ENCODE data around the gene TMPRSS4. TPM values are rescaled to one million over a fixed set of nuclear protein-coding genes. Genes with fewer than 3 reads are reported as not detected.

TMPRSS4 gene
- total and polyA plus RNA-seq, 9 of the 15 experiments (the other 6 are each of a cell fraction or from before 2014, with no cell fraction given): 4.0 to 10.0 (median 5.6) TPM

DNA sequence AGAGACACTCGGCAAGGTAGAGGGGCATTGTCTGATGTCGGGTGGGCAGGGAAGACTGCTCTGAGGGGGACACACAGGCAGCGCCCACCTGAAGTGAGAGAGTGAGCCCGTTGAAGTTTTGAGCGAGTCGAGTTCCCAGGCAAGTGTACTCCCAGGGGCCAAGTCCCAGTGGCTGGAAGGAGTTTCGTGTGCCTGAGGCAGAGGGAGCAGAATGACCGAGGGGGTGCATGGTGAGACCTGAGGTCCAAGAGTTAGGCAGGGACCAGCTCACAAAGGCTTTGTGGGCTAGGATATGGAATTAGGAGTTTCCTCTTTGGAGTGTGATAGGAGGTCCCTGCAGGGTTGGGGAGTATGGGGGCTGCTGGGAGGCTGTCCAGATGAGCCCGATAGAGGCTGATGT is 93.4 kb downstream of the TMPRSS4 start:
- ATAC-seq (no peak), FAIRE-seq (no peak), DNase-seq (ENCODE audit: extremely low read depth in 1 of 4, low spot score in 3 of 4) (no peak)
- WGBS (ENCODE audit: insufficient coverage, low coverage, missing lambda C conversion rate): 1% methylated on average over 9 of the region's 9 CpGs
- H3K27me3 ChIP-seq (ENCODE audit: control insufficient read depth in 2 of 2, insufficient read depth in 2 of 2, low read length in 2 of 2): peaks cover 26 to 83% of the 10 kb centered on the region in 2 experiments; a peak in 4 of 5 replicates
- BruUV-seq (replicated peaks): no TSS peak
- H3K9me1 ChIP-seq (ENCODE audit: control insufficient read depth, insufficient read depth, low read length): no peaks in the 10 kb centered on the region
- TF ChIP-seq NR3C1 (CRISPR knock-in tag; IDR thresholded peaks at IDR 0.05): no peak
- no peak for TF ChIP-seq NCOA2 (IDR thresholded peaks at IDR 0.05; ENCODE audit: partially characterized antibody in 2 of 2)
- TF ChIP-seq E2F3 (CRISPR knock-in tag; IDR thresholded peaks at IDR 0.05): no peak
- TF ChIP-seq, protein P1, sequence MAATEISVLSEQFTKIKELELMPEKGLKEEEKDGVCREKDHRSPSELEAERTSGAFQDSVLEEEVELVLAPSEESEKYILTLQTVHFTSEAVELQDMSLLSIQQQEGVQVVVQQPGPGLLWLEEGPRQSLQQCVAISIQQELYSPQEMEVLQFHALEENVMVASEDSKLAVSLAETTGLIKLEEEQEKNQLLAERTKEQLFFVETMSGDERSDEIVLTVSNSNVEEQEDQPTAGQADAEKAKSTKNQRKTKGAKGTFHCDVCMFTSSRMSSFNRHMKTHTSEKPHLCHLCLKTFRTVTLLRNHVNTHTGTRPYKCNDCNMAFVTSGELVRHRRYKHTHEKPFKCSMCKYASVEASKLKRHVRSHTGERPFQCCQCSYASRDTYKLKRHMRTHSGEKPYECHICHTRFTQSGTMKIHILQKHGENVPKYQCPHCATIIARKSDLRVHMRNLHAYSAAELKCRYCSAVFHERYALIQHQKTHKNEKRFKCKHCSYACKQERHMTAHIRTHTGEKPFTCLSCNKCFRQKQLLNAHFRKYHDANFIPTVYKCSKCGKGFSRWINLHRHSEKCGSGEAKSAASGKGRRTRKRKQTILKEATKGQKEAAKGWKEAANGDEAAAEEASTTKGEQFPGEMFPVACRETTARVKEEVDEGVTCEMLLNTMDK (IDR thresholded peaks at IDR 0.05; ENCODE audit: borderline replicate concordance, insufficient read depth, low read depth, low read length, poor library complexity, severe bottlenecking): no peak
- no peak for TF ChIP-seq TAF15 (IDR thresholded peaks at IDR 0.05; ENCODE audit: low read depth, low read length)
- no peak overlapping the region for H3K9ac ChIP-seq (ENCODE audit: insufficient read depth in 1 of 2, low read depth in 2 of 2, low read length in 2 of 2)
- POLR2A ChIA-PET: interaction anchor here (0.6 to 1.0 kb wide), 2 partner anchors 13 to 24 kb away, joined by 3 read pairs; no protein-coding TSS in a partner anchor
- CTCF ChIA-PET (ENCODE audit: low intra/inter-chr PET ratio): no interaction called here
- H4K20me1 ChIP-seq (replicated peaks; ENCODE audit: control insufficient read depth, insufficient read depth, low read length): peaks cover 22% of the 10 kb centered on the region
- no peaks in the 10 kb centered on the region for H3K36me3 ChIP-seq (ENCODE audit: control insufficient read depth, insufficient read depth, low read length)
- intact Hi-C loops (cut with micrococcal nuclease): loop anchor here (2.0 to 10.0 kb wide), 2 partner anchors 225 to 351 kb away; no protein-coding TSS in a partner anchor
- no peaks in the 10 kb centered on the region for H3K79me2 ChIP-seq (ENCODE audit: control insufficient read depth, insufficient read depth, low read length)
- no peak overlapping the region for H2AFZ ChIP-seq (ENCODE audit: low read depth, low read length)
- no peak overlapping the region for H3K4me2 ChIP-seq (ENCODE audit: insufficient read depth, low read length)
- no peaks in the 10 kb centered on the region for H3K9me3 ChIP-seq (replicated peaks; ENCODE audit: control insufficient read depth, insufficient read depth, low read depth, low read length)
- peaks cover 0 to 10% of the 10 kb centered on the region in 2 experiments; a peak in 2 of 5 replicates for H3K4me1 ChIP-seq (replicated peaks in 1 of 2; ENCODE audit: control insufficient read depth in 2 of 2, insufficient read depth in 2 of 2, low read length in 2 of 2)
- in situ Hi-C loops (cut with MboI): no loop called here
- H3K27ac ChIP-seq (ENCODE audit: extremely low read depth, low read depth, low read length): no peak overlapping the region
- no peak overlapping the region for H3K4me3 ChIP-seq
